ENCODE data around the gene ERO1B. TPM values are rescaled to one million over a fixed set of nuclear protein-coding genes. Genes with fewer than 3 reads are reported as not detected.
"Not testable (repeated sequence)": the region's sequence is repeated elsewhere in the genome, so short reads cannot be mapped to it uniquely, and the experiment has no call there.

ERO1B gene
- total and polyA plus RNA-seq, 2 of the 4 experiments (the other 2 are of a cell fraction), result 0.54 to 0.60 TPM

DNA sequence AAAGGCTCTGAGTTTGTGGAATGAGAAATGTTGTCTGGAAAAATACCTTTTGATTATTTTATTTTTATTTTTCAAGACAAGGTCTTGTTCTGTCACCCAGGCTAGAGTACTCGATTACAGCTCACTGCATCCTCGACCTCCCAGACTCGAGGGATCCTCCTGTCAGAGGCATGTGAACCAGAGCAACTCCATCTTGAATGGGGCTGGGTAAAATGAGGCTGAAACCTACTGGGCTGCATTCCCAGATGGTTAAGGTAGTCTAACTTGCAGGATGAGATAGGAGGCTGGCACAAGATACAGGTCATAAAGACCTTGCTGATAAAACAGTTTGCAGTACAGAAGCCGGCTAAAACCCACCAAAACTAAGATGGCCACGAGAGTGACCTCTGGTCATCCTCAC, 32.3 kb upstream of the ERO1B start:
- H4K8ac ChIP-seq (ENCODE audit: low read depth in 2 of 2, low read length in 2 of 2); DNase-seq; H3K4me3 ChIP-seq (ENCODE audit: insufficient read depth, low read depth, low read length); H4K20me1 ChIP-seq (ENCODE audit: insufficient read depth, low read length); H3K23ac ChIP-seq (ENCODE audit: low read depth, low read length); H3K9me1 ChIP-seq (ENCODE audit: insufficient read depth, low read length); ATAC-seq (ENCODE audit: low read depth); H2BK15ac ChIP-seq (ENCODE audit: low read depth, low read length); H3K79me1 ChIP-seq (ENCODE audit: low read depth in 1 of 2, low read length in 2 of 2); H3K27me3 ChIP-seq (ENCODE audit: control insufficient read depth, insufficient read depth, low read length); H3K9me3 ChIP-seq (ENCODE audit: control insufficient read depth, insufficient read depth, low read length); H3K4me2 ChIP-seq (ENCODE audit: low read depth, low read length); H3K18ac ChIP-seq (ENCODE audit: low read depth, low read length); H2AK9ac ChIP-seq (replicated peaks; ENCODE audit: low read depth, low read length, poor library complexity); H3K14ac ChIP-seq (replicated peaks; ENCODE audit: low read depth, low read length); H2AFZ ChIP-seq (replicated peaks; ENCODE audit: low read length, poor library complexity); H3K9ac ChIP-seq (ENCODE audit: low read depth, low read length); H4K5ac ChIP-seq (ENCODE audit: low read depth, low read length); H3K36me3 ChIP-seq (ENCODE audit: control insufficient read depth, insufficient read depth, low read length); H3K4ac ChIP-seq (ENCODE audit: low read depth, low read length); H3K56ac ChIP-seq (ENCODE audit: extremely low read depth, insufficient read depth, low read length); BruUV-seq (replicated peaks); H3K4me1 ChIP-seq (ENCODE audit: control insufficient read depth, insufficient read depth, low read length); H3K27ac ChIP-seq (ENCODE audit: insufficient read depth, low read length); H2BK5ac ChIP-seq (ENCODE audit: low read depth, low read length, poor library complexity, severe bottlenecking); CTCF ChIA-PET; POLR2A ChIA-PET (ENCODE audit: unreplicated experiment); intact Hi-C loops (cut with micrococcal nuclease); in situ Hi-C loops (cut with MboI; ENCODE audit: low sequenced_read_pairs); dilution Hi-C loops (cut with HindIII; ENCODE audit: low sequenced_read_pairs, unreplicated experiment); H2AK5ac ChIP-seq (ENCODE audit: low read depth, low read length); H2BK120ac ChIP-seq (ENCODE audit: low read depth, low read length); H2BK20ac ChIP-seq (ENCODE audit: low read depth, low read length); H4K91ac ChIP-seq (ENCODE audit: insufficient read depth, low read depth, low read length): not testable (repeated sequence)
- WGBS, 2 experiments (ENCODE audit: extremely low coverage in 2 of 2, insufficient read length in 1 of 2), result no CpG with 5 or more reads among the region's 5 CpGs
